SK-N-SH (cell line): ENCODE measurements around the gene SVOP. TPM values are rescaled to one million over a fixed set of nuclear protein-coding genes. Genes with fewer than 3 reads are reported as not detected.

Source experiments
- CTCF ChIA-PET: fragments of 300-600, 350-600 bp; formaldehyde crosslinking; extraction: SDS; loops from one replicate; lab custom pipeline; 2021; lab: Yijun Ruan, JAX
- POLR2A ChIA-PET: fragments of 350-600 bp; sonication (Branson Sonifier 250); formaldehyde crosslinking; extraction: SDS; loops from one replicate; lab custom pipeline; 2020; ENCODE audit warnings: antibody characterized with exemption, inconsistent platforms; lab: Yijun Ruan, JAX
- DNase-seq: peaks from one replicate; pipeline ENCODE4 v3.0.0; 2012
- H2AFZ ChIP-seq: fragments of 200-600 bp; sonication (generic); 2 replicates; pipeline ENCODE4 v1.8.1; 2016; ENCODE audit warnings: antibody characterized with exemption, mild to moderate bottlenecking, low read depth
- H3F3A ChIP-seq: fragments of 200-600 bp; sonication (generic); replicated peaks from 2 replicates; pipeline ENCODE3; 2016; ENCODE audit warnings: antibody characterized with exemption, mild to moderate bottlenecking; ENCODE audit not compliant: insufficient read depth
- H3K27ac ChIP-seq, 2 experiments: fragments of 200-500 bp in 1 of 2; fragments of 200-600 bp in 1 of 2; sonication (Bioruptor generic) in 1 of 2; sonication (generic), shearing (Covaris generic) in 1 of 2; 2 replicates each; pipeline versions ENCODE4 v1.5.1 to v1.6.1; 2014 to 2016; ENCODE audit warnings: low read depth in 2 of 2, inconsistent platforms in 1 of 2, low read length in 1 of 2, mild to moderate bottlenecking in 1 of 2, mixed read lengths in 1 of 2
- H3K27me3 ChIP-seq: fragments of 200-600 bp; sonication (generic), shearing (Covaris generic); 2 replicates; pipeline ENCODE4 v1.6.1; 2016; ENCODE audit warnings: mixed run types; ENCODE audit not compliant: insufficient read depth
- H3K36me3 ChIP-seq, 2 experiments: fragments of 200-500 bp in 1 of 2; fragments of 200-600 bp in 1 of 2; sonication (Bioruptor generic) in 1 of 2; sonication (generic) in 1 of 2; replicated peaks in 1 of 2; 2 replicates each; pipeline versions ENCODE3 to v1.5.1; 2014 to 2016; ENCODE audit warnings: low read length in 1 of 2, mild to moderate bottlenecking in 1 of 2; ENCODE audit not compliant: insufficient read depth in 2 of 2, control insufficient read depth in 1 of 2
- H3K4me1 ChIP-seq, 2 experiments: fragments of 200-500 bp in 1 of 2; fragments of 200-600 bp in 1 of 2; sonication (Bioruptor generic) in 1 of 2; sonication (generic), shearing (Covaris generic) in 1 of 2; 2 replicates each; pipeline versions ENCODE4 v1.5.1 to v1.6.1; 2014 to 2016; ENCODE audit warnings: low read depth in 1 of 2, low read length in 1 of 2, mixed run types in 1 of 2; ENCODE audit not compliant: insufficient read depth in 2 of 2, control insufficient read depth in 1 of 2
- H3K4me2 ChIP-seq: fragments of 200-600 bp; sonication (generic), shearing (Covaris generic); 2 replicates; pipeline ENCODE4 v1.6.1; 2017; ENCODE audit warnings: mixed run types
- H3K4me3 ChIP-seq, 2 experiments: fragments of 200-500 bp in 1 of 2; fragments of 200-600 bp in 1 of 2; sonication (Bioruptor generic) in 1 of 2; sonication (generic), shearing (Covaris generic) in 1 of 2; 2 replicates each; pipeline versions ENCODE4 v1.5.1 to v1.8.1; 2014 to 2016; ENCODE audit warnings: low read depth in 2 of 2, inconsistent platforms in 1 of 2, low read length in 1 of 2, mild to moderate bottlenecking in 1 of 2, mixed read lengths in 1 of 2, moderate library complexity in 1 of 2
- H3K79me2 ChIP-seq: fragments of 200-600 bp; sonication (generic); 2 replicates; pipeline ENCODE4 v1.8.1; 2017; ENCODE audit warnings: mild to moderate bottlenecking; ENCODE audit not compliant: insufficient read depth
- H3K9ac ChIP-seq: fragments of 200-600 bp; sonication (generic); 2 replicates; pipeline ENCODE4 v1.6.1; 2017; ENCODE audit warnings: mixed run types
- H3K9me2 ChIP-seq: fragments of 200-600 bp; sonication (generic); 2 replicates; pipeline ENCODE4 v1.6.1; 2017; ENCODE audit warnings: mixed run types
- H3K9me3 ChIP-seq: fragments of 200-600 bp; sonication (generic); 2 replicates; pipeline ENCODE4 v1.6.1; 2017; ENCODE audit warnings: mixed run types, mild to moderate bottlenecking, moderate library complexity
- H4K20me1 ChIP-seq: fragments of 200-600 bp; sonication (generic); 2 replicates; pipeline ENCODE4 v1.6.1; 2017; ENCODE audit warnings: mild to moderate bottlenecking, mixed run types; ENCODE audit not compliant: insufficient read depth
- CHD2 ChIP-seq: fragments of 150-350 bp; IDR thresholded peaks from 2 replicates; pipeline ENCODE4 v1.6.1; 2018; ENCODE audit warnings: low read length; ENCODE audit not compliant: partially characterized antibody
- EP300 ChIP-seq, 2 experiments: IDR thresholded peaks; 2 replicates each; pipeline versions ENCODE4 v1.4.0 to v1.6.1; 2012; ENCODE audit warnings: borderline replicate concordance in 1 of 2, low read depth in 1 of 2, low read length in 1 of 2
- EZH2phosphoT487 ChIP-seq: fragments of 200-600 bp; sonication (generic); IDR thresholded peaks from 2 replicates; pipeline ENCODE4 v1.6.1; 2017; ENCODE audit warnings: low read depth, mixed run types, mild to moderate bottlenecking, antibody characterized with exemption, moderate library complexity, borderline replicate concordance
- FOSL2 ChIP-seq: IDR thresholded peaks from 2 replicates; pipeline ENCODE4 v1.4.0; 2012; ENCODE audit warnings: low read depth, mild to moderate bottlenecking, moderate library complexity, borderline replicate concordance
- GABPA ChIP-seq: IDR thresholded peaks from 2 replicates; pipeline ENCODE4 v1.4.0; 2012; ENCODE audit warnings: low read depth, mild to moderate bottlenecking
- JUND ChIP-seq: IDR thresholded peaks from 2 replicates; pipeline ENCODE4 v1.4.0; 2012
- MEF2A ChIP-seq: IDR thresholded peaks from 2 replicates; pipeline ENCODE4 v1.4.0; 2012; ENCODE audit warnings: low read depth, borderline replicate concordance
- REST ChIP-seq: IDR thresholded peaks from 2 replicates; pipeline ENCODE4 v1.6.1; 2012; ENCODE audit warnings: mild to moderate bottlenecking, low read depth, low read length, moderate library complexity
- RFX5 ChIP-seq: IDR thresholded peaks from 2 replicates; pipeline ENCODE4 v1.6.1; 2012; ENCODE audit warnings: mild to moderate bottlenecking, improper control_type of control experiment, low read length
- SIN3A ChIP-seq: IDR thresholded peaks from 2 replicates; pipeline ENCODE4 v1.6.1; 2012; ENCODE audit warnings: low read depth, mild to moderate bottlenecking, low read length, moderate library complexity, borderline replicate concordance
- TAF1 ChIP-seq: IDR thresholded peaks from 2 replicates; pipeline ENCODE4 v1.6.1; 2012; ENCODE audit warnings: low read depth, mild to moderate bottlenecking, low read length, moderate library complexity, borderline replicate concordance
- TEAD4 ChIP-seq: IDR thresholded peaks from 2 replicates; pipeline ENCODE4 v1.4.0; 2012; ENCODE audit warnings: mild to moderate bottlenecking, borderline replicate concordance; ENCODE audit not compliant: insufficient read depth
- USF2 ChIP-seq: fragments of 150-350 bp; IDR thresholded peaks from 2 replicates; pipeline ENCODE4 v1.6.1; 2017; ENCODE audit warnings: antibody characterized with exemption, low read length, low read depth, borderline replicate concordance
- ZBTB33 ChIP-seq: IDR thresholded peaks from 2 replicates; pipeline ENCODE4 v1.4.0; 2012; ENCODE audit warnings: low read depth, borderline replicate concordance
- WGBS: methylation state at CpG from one replicate; pipeline ENCODE4 v1.1.6; 2017; ENCODE audit warnings: low lambda C conversion rate; 5-methylcytosine and 5-hydroxymethylcytosine counted together
- polyA plus RNA-seq, 3 experiments: library from polyadenylated mRNA; depleted of rRNA; stranded (reverse); fragments of >200 nt; gene quantifications; 2 replicates each; pipeline ENCODE4 v1.2.3, GENCODE V29; 2012
- TF ChIP-seq, protein P1 (sequence below): fragments of 200-600 bp; sonication (generic); IDR thresholded peaks from 2 replicates; pipeline ENCODE4 v1.6.1; 2017; ENCODE audit warnings: antibody characterized with exemption, mild to moderate bottlenecking, moderate library complexity

The SVOP gene
- polyA plus RNA-seq, 1 of the 3 experiments (the other 2 are of a cell fraction): 0.07 TPM

- no peak for TF ChIP-seq TEAD4
- no peak for TF ChIP-seq TAF1
- TF ChIP-seq EP300 (IDR thresholded peaks at IDR 0.05; ENCODE audit: borderline replicate concordance in 1 of 2, low read depth in 1 of 2, low read length in 1 of 2): no peak
- no peak for TF ChIP-seq CHD2
- TF ChIP-seq RFX5: no peak
- no peak for TF ChIP-seq FOSL2
- TF ChIP-seq EZH2phosphoT487: no peak
- TF ChIP-seq ZBTB33: no peak
- no peak for TF ChIP-seq SIN3A
- no peak for TF ChIP-seq MEF2A
- TF ChIP-seq GABPA: no peak
- TF ChIP-seq, protein P1, sequence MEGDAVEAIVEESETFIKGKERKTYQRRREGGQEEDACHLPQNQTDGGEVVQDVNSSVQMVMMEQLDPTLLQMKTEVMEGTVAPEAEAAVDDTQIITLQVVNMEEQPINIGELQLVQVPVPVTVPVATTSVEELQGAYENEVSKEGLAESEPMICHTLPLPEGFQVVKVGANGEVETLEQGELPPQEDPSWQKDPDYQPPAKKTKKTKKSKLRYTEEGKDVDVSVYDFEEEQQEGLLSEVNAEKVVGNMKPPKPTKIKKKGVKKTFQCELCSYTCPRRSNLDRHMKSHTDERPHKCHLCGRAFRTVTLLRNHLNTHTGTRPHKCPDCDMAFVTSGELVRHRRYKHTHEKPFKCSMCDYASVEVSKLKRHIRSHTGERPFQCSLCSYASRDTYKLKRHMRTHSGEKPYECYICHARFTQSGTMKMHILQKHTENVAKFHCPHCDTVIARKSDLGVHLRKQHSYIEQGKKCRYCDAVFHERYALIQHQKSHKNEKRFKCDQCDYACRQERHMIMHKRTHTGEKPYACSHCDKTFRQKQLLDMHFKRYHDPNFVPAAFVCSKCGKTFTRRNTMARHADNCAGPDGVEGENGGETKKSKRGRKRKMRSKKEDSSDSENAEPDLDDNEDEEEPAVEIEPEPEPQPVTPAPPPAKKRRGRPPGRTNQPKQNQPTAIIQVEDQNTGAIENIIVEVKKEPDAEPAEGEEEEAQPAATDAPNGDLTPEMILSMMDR: no peak
- TF ChIP-seq USF2: no peak
- no peak for TF ChIP-seq JUND
- no peak for TF ChIP-seq REST
- Histone ChIP-seq H3K27ac (no peak overlapping the region), H3F3A (no peaks in the 10 kb centered on the region), H3K9ac (no peak overlapping the region), H4K20me1 (no peaks in the 10 kb centered on the region), H3K79me2 (no peaks in the 10 kb centered on the region), H3K9me3 (no peaks in the 10 kb centered on the region), H3K4me1 (no peaks in the 10 kb centered on the region), H3K4me3 (no peak overlapping the region), H3K36me3 (no peaks in the 10 kb centered on the region), H2AFZ (no peak overlapping the region), H3K27me3 (no peaks in the 10 kb centered on the region), H3K4me2 (no peak overlapping the region), H3K9me2 (no peaks in the 10 kb centered on the region)
- POLR2A ChIA-PET: no interaction called here
- 51% methylated on average over 3 of the region's 3 CpGs for WGBS
- DNase-seq: no peak
- CTCF ChIA-PET: no interaction called here
Measured at GRCh38 chr12:108918960-108919642, 101.8 kb downstream of the SVOP start.
